ENCODE data around the gene UGCG.

DNA sequence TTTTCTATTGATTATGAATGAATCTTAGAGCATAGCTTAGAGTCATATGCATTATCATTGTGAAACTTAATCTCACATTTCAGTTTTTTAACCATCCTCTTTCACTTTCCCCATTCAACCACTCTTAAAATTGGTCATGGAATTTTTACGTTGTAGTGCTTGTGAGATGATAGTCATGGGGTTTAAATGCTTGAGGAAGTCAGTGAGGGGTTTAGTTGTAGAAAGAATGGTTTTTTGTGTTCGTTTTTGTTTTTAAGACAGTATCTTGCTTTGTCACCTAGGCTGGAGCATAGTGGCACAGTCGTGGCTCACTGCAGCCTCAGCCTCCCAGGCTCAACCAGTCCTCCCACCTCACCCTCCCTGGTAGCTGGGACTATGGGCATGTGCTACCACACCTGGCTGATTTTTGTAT is 19.6 kb downstream of the UGCG start:
- TF ChIP-seq GATA2 (IDR thresholded peaks at IDR 0.05; ENCODE audit: low read depth, low read length) (no peak), GATA3 (IDR thresholded peaks at IDR 0.05; ENCODE audit: low read depth, low read length) (no peak)

Measured in SH-SY5Y (cell line).